ENCODE results near the gene CDH4. TPM values are rescaled to one million over a fixed set of nuclear protein-coding genes. Genes with fewer than 3 reads are reported as not detected.

Gene CDH4
- under 1 TPM; 0.10 to 0.15 TPM for total RNA-seq

- intact Hi-C loops (cut with micrococcal nuclease): no loop called here
- no peak for DNase-seq
- CTCF ChIA-PET: interaction anchor here (2.1 kb wide), 1 partner anchor 23 kb away, joined by 10 read pairs; no protein-coding TSS in a partner anchor
- Mint-ChIP-seq H3K4me3 (no peak within 1 kb of the TSS), H3K9me3 (no peaks in the 10 kb centered on the region), H3K36me3 (ENCODE audit: low read depth) (no peaks in the 10 kb centered on the region), H3K27ac (no peak within 1 kb of the TSS), H3K4me1 (ENCODE audit: low read depth) (peaks cover 2% of the 10 kb centered on the region), H3K27me3 (ENCODE audit: low read depth) (peaks cover 55% of the 10 kb centered on the region)
These were observed at the start of gene CDH4 for GRCh38 chr20:61251529-61252393. TSS of gene CDH4 (plus strand) at chr20:61252261.

DNA sequence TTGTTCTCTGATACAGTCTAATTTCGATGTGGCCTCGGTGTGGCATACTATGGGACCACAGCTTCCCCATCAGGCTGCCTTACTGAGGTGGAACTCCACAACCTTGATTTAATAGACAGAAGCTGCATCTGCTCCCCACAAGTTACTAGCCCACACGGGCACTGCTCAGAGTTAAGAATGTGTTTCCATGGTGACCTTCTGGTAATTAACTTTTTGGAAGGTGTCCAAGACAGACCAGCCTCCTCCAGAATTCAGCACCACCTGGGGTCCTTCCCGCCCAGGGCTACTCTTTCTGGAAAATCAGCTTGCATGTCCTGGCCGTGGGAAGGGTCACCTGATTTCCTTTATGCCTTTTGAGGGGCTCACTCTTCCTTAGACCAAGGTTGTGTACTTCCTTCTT is 48.7 kb upstream of the CDH4 start:
- Mint-ChIP-seq H3K27me3 (ENCODE audit: low read depth) (peaks cover 12% of the 10 kb centered on the region), H3K4me1 (ENCODE audit: low read depth) (no peaks in the 10 kb centered on the region), H3K9me3 (peaks cover 1% of the 10 kb centered on the region), H3K4me3 (no peak overlapping the region), H3K36me3 (ENCODE audit: low read depth) (no peaks in the 10 kb centered on the region), H3K27ac (no peak overlapping the region)
- DNase-seq: no peak
- CTCF ChIA-PET: interaction anchor here (0.6 kb wide), 1 partner anchor 21 kb away, joined by 3 read pairs; no protein-coding TSS in a partner anchor
- intact Hi-C loops (cut with micrococcal nuclease): no loop called here

GRCh38 chr20:61204206-61204605 is 47.9 kb upstream of the CDH4 start:
- CTCF ChIA-PET: no interaction called here
- no peaks in the 10 kb centered on the region for H3K36me3 Mint-ChIP-seq (ENCODE audit: low read depth)
- intact Hi-C loops (cut with micrococcal nuclease): no loop called here
- H3K9me3 Mint-ChIP-seq: peaks cover 1% of the 10 kb centered on the region
- peaks cover 8% of the 10 kb centered on the region for H3K27me3 Mint-ChIP-seq (ENCODE audit: low read depth)
- H3K4me1 Mint-ChIP-seq (ENCODE audit: low read depth): no peaks in the 10 kb centered on the region
- DNase-seq: no peak
- H3K4me3 Mint-ChIP-seq: no peak overlapping the region
- no peak overlapping the region for H3K27ac Mint-ChIP-seq

- H3K9me3 Mint-ChIP-seq: peaks cover 1% of the 10 kb centered on the region
- CTCF ChIA-PET: no interaction called here
- H3K27ac Mint-ChIP-seq: no peak overlapping the region
- peaks cover 8% of the 10 kb centered on the region for H3K27me3 Mint-ChIP-seq (ENCODE audit: low read depth)
- H3K4me3 Mint-ChIP-seq: no peak overlapping the region
- no peak for DNase-seq
- no peaks in the 10 kb centered on the region for H3K36me3 Mint-ChIP-seq (ENCODE audit: low read depth)
- no peaks in the 10 kb centered on the region for H3K4me1 Mint-ChIP-seq (ENCODE audit: low read depth)
- intact Hi-C loops (cut with micrococcal nuclease): no loop called here
These were observed 46.3 kb upstream of the CDH4 start for GRCh38 chr20:61205769-61206168.

- Mint-ChIP-seq H3K36me3 (ENCODE audit: low read depth) (no peaks in the 10 kb centered on the region), H3K9me3 (no peaks in the 10 kb centered on the region), H3K4me1 (ENCODE audit: low read depth) (no peaks in the 10 kb centered on the region), H3K4me3 (no peak overlapping the region), H3K27ac (no peak overlapping the region), H3K27me3 (ENCODE audit: low read depth) (peaks cover 2% of the 10 kb centered on the region)
- intact Hi-C loops (cut with micrococcal nuclease): no loop called here
- CTCF ChIA-PET: interaction anchor here (1.2 kb wide), 1 partner anchor 18 kb away, joined by 6 read pairs; no protein-coding TSS in a partner anchor
- no peak for DNase-seq
These were observed 41.2 kb upstream of the CDH4 start for GRCh38 chr20:61210862-61211261.

DNA sequence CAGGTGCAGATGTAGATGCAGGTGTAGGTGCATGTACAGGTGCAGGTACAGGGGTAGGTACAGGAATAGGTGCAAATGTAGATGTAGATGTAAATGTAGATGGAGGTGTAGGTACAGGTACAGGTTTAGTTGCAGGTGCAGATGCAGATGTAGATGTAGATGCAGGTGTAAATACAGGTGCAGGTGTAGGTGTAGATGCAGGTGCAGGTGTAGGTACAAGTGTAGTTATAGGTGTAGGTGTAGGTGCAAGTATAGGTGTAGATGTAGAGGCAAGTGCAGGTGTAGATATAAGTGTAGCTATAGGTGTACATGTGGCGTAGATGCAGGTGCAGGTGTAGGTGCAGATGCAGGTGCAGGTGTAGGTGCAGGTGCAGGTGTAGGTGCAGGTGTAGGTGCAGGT is 34.2 kb upstream of the CDH4 start:
- intact Hi-C loops (cut with micrococcal nuclease): no loop called here
- peaks cover 10% of the 10 kb centered on the region for H3K9me3 Mint-ChIP-seq
- CTCF ChIA-PET: no interaction called here

DNA sequence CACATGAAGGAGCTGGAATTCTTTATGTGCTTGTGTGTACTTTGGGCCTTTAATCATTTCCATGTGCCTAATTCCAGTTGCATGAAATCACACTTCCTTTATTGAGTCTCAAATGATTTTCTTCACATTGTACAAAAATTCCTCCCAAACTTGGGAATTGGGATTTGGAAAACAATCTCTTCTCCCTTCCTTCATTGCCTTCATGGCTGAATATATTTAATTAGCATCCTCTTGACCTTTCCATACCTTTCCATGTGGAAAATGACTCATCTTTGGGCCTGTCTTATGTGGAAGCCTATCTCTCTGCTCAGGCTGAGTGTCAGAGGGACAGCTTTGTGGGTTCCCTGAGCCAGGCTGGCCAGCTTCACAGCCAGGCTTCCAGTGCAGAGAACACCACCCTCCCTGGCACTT is 33.0 kb upstream of the CDH4 start:
- intact Hi-C loops (cut with micrococcal nuclease): no loop called here
- Mint-ChIP-seq H3K36me3 (ENCODE audit: low read depth) (no peaks in the 10 kb centered on the region), H3K4me1 (ENCODE audit: low read depth) (no peaks in the 10 kb centered on the region), H3K9me3 (peaks cover 10% of the 10 kb centered on the region), H3K27ac (no peak overlapping the region), H3K4me3 (no peak overlapping the region), H3K27me3 (ENCODE audit: low read depth) (peaks cover 15% of the 10 kb centered on the region)
- DNase-seq: no peak
- CTCF ChIA-PET: interaction anchor here (2.1 kb wide), 1 partner anchor 10 kb away, joined by 8 read pairs; no protein-coding TSS in a partner anchor

More for the DNA sequence above, 34.2 kb upstream of the CDH4 start:
- H3K27ac Mint-ChIP-seq: no peak overlapping the region
- no peaks in the 10 kb centered on the region for H3K36me3 Mint-ChIP-seq (ENCODE audit: low read depth)
- no peaks in the 10 kb centered on the region for H3K4me1 Mint-ChIP-seq (ENCODE audit: low read depth)
- H3K27me3 Mint-ChIP-seq (ENCODE audit: low read depth): peaks cover 15% of the 10 kb centered on the region
- H3K4me3 Mint-ChIP-seq: no peak overlapping the region
- DNase-seq: no peak

GRCh38 chr20:61220131-61220530 is 31.9 kb upstream of the CDH4 start:
- no peaks in the 10 kb centered on the region for H3K36me3 Mint-ChIP-seq (ENCODE audit: low read depth)
- CTCF ChIA-PET: interaction anchor here (2.1 kb wide), 1 partner anchor 9 kb away, joined by 8 read pairs; no protein-coding TSS in a partner anchor
- peaks cover 15% of the 10 kb centered on the region for H3K27me3 Mint-ChIP-seq (ENCODE audit: low read depth)
- intact Hi-C loops (cut with micrococcal nuclease): no loop called here
- no peaks in the 10 kb centered on the region for H3K4me1 Mint-ChIP-seq (ENCODE audit: low read depth)
- DNase-seq: no peak
- no peak overlapping the region for H3K27ac Mint-ChIP-seq
- no peak overlapping the region for H3K4me3 Mint-ChIP-seq
- peaks cover 10% of the 10 kb centered on the region for H3K9me3 Mint-ChIP-seq

GRCh38 chr20:61220626-61221325 is 31.3 kb upstream of the CDH4 start:
- DNase-seq: no peak
- Mint-ChIP-seq H3K9me3 (peaks cover 10% of the 10 kb centered on the region), H3K27ac (no peak overlapping the region), H3K27me3 (ENCODE audit: low read depth) (peaks cover 13% of the 10 kb centered on the region), H3K4me1 (ENCODE audit: low read depth) (no peaks in the 10 kb centered on the region), H3K4me3 (no peak overlapping the region), H3K36me3 (ENCODE audit: low read depth) (no peaks in the 10 kb centered on the region)
- CTCF ChIA-PET: interaction anchor here (1.0 kb wide), 1 partner anchor 9 kb away, joined by 3 read pairs; no protein-coding TSS in a partner anchor
- intact Hi-C loops (cut with micrococcal nuclease): no loop called here

GRCh38 chr20:61222699-61223098 is 29.4 kb upstream of the CDH4 start:
- intact Hi-C loops (cut with micrococcal nuclease): no loop called here
- Mint-ChIP-seq H3K4me3 (no peak overlapping the region), H3K27me3 (ENCODE audit: low read depth) (peaks cover 9% of the 10 kb centered on the region), H3K4me1 (ENCODE audit: low read depth) (no peaks in the 10 kb centered on the region), H3K9me3 (peaks cover 8% of the 10 kb centered on the region), H3K27ac (no peak overlapping the region), H3K36me3 (ENCODE audit: low read depth) (no peaks in the 10 kb centered on the region)
- no peak for DNase-seq
- CTCF ChIA-PET: no interaction called here

- no peaks in the 10 kb centered on the region for H3K36me3 Mint-ChIP-seq (ENCODE audit: low read depth)
- H3K4me3 Mint-ChIP-seq: no peak overlapping the region
- CTCF ChIA-PET: no interaction called here
- DNase-seq: no peak
- peaks cover 6% of the 10 kb centered on the region for H3K27me3 Mint-ChIP-seq (ENCODE audit: low read depth)
- intact Hi-C loops (cut with micrococcal nuclease): no loop called here
- H3K4me1 Mint-ChIP-seq (ENCODE audit: low read depth): no peaks in the 10 kb centered on the region
- peaks cover 5% of the 10 kb centered on the region for H3K9me3 Mint-ChIP-seq
- no peak overlapping the region for H3K27ac Mint-ChIP-seq
These were observed 28.9 kb upstream of the CDH4 start for GRCh38 chr20:61223121-61223520.

DNA sequence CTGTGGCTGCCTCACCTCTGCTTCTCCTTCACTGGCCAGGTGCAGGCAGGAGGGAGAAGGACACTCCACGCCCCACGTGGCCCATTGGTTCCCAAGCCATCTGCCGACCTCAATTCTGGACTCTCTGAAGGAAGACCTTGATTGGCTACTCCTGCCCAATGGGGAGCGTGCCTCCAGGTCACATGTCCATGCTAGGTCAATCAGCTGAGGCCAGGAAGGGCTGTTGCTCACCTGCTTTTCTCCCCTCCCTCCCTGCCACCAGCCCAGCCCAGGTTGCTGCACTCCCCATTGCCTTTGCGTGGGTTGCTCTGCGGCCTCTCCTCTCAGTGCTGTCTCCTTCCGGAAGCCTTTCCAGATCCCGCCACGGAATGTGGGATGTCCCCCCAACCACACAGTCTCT is 21.9 kb upstream of the CDH4 start:
- DNase-seq: no peak
- Mint-ChIP-seq H3K36me3 (ENCODE audit: low read depth) (no peaks in the 10 kb centered on the region), H3K9me3 (no peaks in the 10 kb centered on the region), H3K27me3 (ENCODE audit: low read depth) (peaks cover 11% of the 10 kb centered on the region), H3K4me1 (ENCODE audit: low read depth) (peaks cover 2% of the 10 kb centered on the region), H3K27ac (no peak overlapping the region), H3K4me3 (no peak overlapping the region)
- CTCF ChIA-PET: interaction anchor here (1.2 kb wide), 1 partner anchor 9 kb away, joined by 3 read pairs; no protein-coding TSS in a partner anchor
- intact Hi-C loops (cut with micrococcal nuclease): no loop called here
